Esophagus muscularis mucosa (tissue), 3 donors: Measurements from ENCODE around the gene NKD2.

Experiments
- POLR2A ChIP-seq: fragments of 450-650 bp; IDR thresholded peaks from one replicate; pipeline ENCODE4 v1.6.1; 2017; ENCODE audit warnings: antibody characterized with exemption, moderate library complexity, mild to moderate bottlenecking, low read depth
- POLR2AphosphoS5 ChIP-seq, 2 donors: sonication (generic); formaldehyde crosslinking; IDR thresholded peaks; one replicate each; pipeline ENCODE4 v1.6.1; 2017; ENCODE audit warnings: antibody characterized with exemption in 2 of 2
- TF ChIP-seq, protein P1 (sequence below), 3 experiments: fragments of 200-600 bp in 2 of 3; fragments of 450-650 bp in 1 of 3; sonication (generic) in 2 of 3; IDR thresholded peaks; one replicate each; pipeline ENCODE4 v1.5.1; 2017 to 2019; ENCODE audit warnings: antibody characterized with exemption in 3 of 3, mild to moderate bottlenecking in 2 of 3, moderate library complexity in 1 of 3

DNA sequence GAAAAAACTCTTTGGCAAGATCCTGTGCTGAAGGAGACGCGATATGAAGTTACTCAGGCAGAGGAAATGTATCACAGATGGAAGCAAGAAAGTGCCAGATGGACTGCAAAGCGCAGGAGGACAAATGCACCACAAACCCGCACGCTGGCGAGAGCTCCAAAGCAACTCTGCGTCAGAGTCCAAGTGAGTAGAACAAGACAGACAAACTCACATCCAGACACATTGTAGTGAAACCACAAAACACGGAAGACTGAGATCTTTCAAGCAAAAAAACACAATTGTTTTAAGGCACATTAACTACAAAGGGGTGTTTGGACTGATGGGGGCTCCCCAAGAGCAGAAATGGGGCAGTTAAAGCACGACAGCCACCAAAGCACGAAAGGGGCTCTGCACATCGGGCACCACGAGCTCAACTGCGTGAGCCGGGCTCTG is 39.2 kb upstream of the NKD2 start:
- TF ChIP-seq, protein P1, sequence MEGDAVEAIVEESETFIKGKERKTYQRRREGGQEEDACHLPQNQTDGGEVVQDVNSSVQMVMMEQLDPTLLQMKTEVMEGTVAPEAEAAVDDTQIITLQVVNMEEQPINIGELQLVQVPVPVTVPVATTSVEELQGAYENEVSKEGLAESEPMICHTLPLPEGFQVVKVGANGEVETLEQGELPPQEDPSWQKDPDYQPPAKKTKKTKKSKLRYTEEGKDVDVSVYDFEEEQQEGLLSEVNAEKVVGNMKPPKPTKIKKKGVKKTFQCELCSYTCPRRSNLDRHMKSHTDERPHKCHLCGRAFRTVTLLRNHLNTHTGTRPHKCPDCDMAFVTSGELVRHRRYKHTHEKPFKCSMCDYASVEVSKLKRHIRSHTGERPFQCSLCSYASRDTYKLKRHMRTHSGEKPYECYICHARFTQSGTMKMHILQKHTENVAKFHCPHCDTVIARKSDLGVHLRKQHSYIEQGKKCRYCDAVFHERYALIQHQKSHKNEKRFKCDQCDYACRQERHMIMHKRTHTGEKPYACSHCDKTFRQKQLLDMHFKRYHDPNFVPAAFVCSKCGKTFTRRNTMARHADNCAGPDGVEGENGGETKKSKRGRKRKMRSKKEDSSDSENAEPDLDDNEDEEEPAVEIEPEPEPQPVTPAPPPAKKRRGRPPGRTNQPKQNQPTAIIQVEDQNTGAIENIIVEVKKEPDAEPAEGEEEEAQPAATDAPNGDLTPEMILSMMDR (IDR thresholded peaks at IDR 0.05): no peak
- TF ChIP-seq POLR2AphosphoS5 (IDR thresholded peaks at IDR 0.05) (no peak), POLR2A (no peak)
